Measurements from ENCODE around the gene IL1RL2.

DNA sequence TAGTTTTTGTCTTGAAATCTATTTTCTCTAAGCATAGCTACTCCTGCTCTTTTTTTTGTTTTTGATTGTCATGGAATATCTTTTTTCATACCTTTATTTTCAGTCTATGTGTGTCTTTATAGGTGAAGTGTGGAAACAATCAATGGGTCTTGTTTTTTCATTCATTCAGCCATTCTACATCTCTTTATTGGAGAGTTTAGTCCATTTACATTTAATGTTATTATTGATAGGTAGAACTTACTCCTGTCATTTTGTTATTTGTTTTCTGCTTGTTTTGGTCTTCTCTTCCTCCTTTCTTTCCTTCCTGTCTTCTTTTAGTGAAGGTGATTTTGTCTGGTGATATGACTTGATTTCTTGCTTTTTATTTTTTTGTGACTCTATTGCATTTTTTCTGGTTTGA, 17.8 kb downstream of the IL1RL2 start:
- TF ChIP-seq ZNF8 (CRISPR knock-in tag; IDR thresholded peaks at IDR 0.05) (no peak), RARB (CRISPR knock-in tag; IDR thresholded peaks at IDR 0.05) (no peak)

All from SK-N-SH treated with all-trans-retinoic acid at 6 μM for 48 hours (cell line).